ENCODE measurements around the gene AAK1. TPM values are rescaled to one million over a fixed set of nuclear protein-coding genes. Genes with fewer than 3 reads are reported as not detected.
"Not testable (repeated sequence)": the region's sequence is repeated elsewhere in the genome, so short reads cannot be mapped to it uniquely, and the experiment has no call there.

Gene AAK1
- total RNA-seq, 1 donor from 2014 or later, result 66.4 TPM

GRCh38 chr2:69429491-69430183, 213.9 kb downstream of the AAK1 start:
- Mint-ChIP-seq H3K4me3 (no peak overlapping the region), H3K27me3 (ENCODE audit: low read depth) (no peaks in the 10 kb centered on the region), H3K9me3 (no peaks in the 10 kb centered on the region), H3K27ac (no peak overlapping the region), H3K4me1 (peaks cover 4% of the 10 kb centered on the region), H3K36me3 (peaks cover 7% of the 10 kb centered on the region)
- no peak for DNase-seq (ENCODE audit: low spot score in 2 of 2, unreplicated experiment in 2 of 2)
- no peak for TF ChIP-seq CTCF (IDR thresholded peaks at IDR 0.05; ENCODE audit: unreplicated experiment)

GRCh38 chr2:69428981-69429380, 214.6 kb downstream of the AAK1 start:
- Mint-ChIP-seq H3K4me3 (no peak overlapping the region), H3K27me3 (ENCODE audit: low read depth) (no peaks in the 10 kb centered on the region), H3K4me1 (no peaks in the 10 kb centered on the region), H3K27ac (no peak overlapping the region), H3K9me3 (no peaks in the 10 kb centered on the region), H3K36me3 (peaks cover 7% of the 10 kb centered on the region)
- TF ChIP-seq CTCF (IDR thresholded peaks at IDR 0.05; ENCODE audit: unreplicated experiment), result no peak
- DNase-seq (ENCODE audit: low spot score in 2 of 2, unreplicated experiment in 2 of 2), result no peak

- no peak for TF ChIP-seq CTCF (IDR thresholded peaks at IDR 0.05; ENCODE audit: unreplicated experiment)
- no peak for DNase-seq (ENCODE audit: low spot score in 2 of 2, unreplicated experiment in 2 of 2)
- Mint-ChIP-seq H3K36me3 (peaks cover 18% of the 10 kb centered on the region), H3K4me3 (no peak overlapping the region), H3K27me3 (ENCODE audit: low read depth) (no peaks in the 10 kb centered on the region), H3K4me1 (no peaks in the 10 kb centered on the region), H3K9me3 (no peaks in the 10 kb centered on the region), H3K27ac (no peak overlapping the region)
These were observed 219.1 kb downstream of the AAK1 start for GRCh38 chr2:69424419-69424818.

- Mint-ChIP-seq H3K27ac (no peak overlapping the region), H3K36me3 (peaks cover 22% of the 10 kb centered on the region), H3K4me3 (no peak overlapping the region), H3K9me3 (no peaks in the 10 kb centered on the region), H3K4me1 (no peaks in the 10 kb centered on the region), H3K27me3 (ENCODE audit: low read depth) (no peaks in the 10 kb centered on the region)
- no peak for TF ChIP-seq CTCF (IDR thresholded peaks at IDR 0.05; ENCODE audit: unreplicated experiment)
- no peak for DNase-seq (ENCODE audit: low spot score in 2 of 2, unreplicated experiment in 2 of 2)
These were observed 221.3 kb downstream of the AAK1 start for GRCh38 chr2:69422198-69422597.

- not testable (repeated sequence) for DNase-seq (ENCODE audit: low spot score in 2 of 2, unreplicated experiment in 2 of 2); H3K27me3 Mint-ChIP-seq (ENCODE audit: low read depth); H3K27ac Mint-ChIP-seq; H3K9me3 Mint-ChIP-seq; H3K4me3 Mint-ChIP-seq; H3K4me1 Mint-ChIP-seq
- H3K36me3 Mint-ChIP-seq, result peaks cover 25% of the 10 kb centered on the region
These were observed 224.4 kb downstream of the AAK1 start for GRCh38 chr2:69419111-69419510.

- DNase-seq (ENCODE audit: low spot score in 2 of 2, unreplicated experiment in 2 of 2), result no peak
- TF ChIP-seq CTCF (IDR thresholded peaks at IDR 0.05; ENCODE audit: unreplicated experiment), result no peak
- Mint-ChIP-seq H3K27ac (no peak overlapping the region), H3K36me3 (peaks cover 21% of the 10 kb centered on the region), H3K4me3 (no peak overlapping the region), H3K27me3 (ENCODE audit: low read depth) (no peaks in the 10 kb centered on the region), H3K9me3 (no peaks in the 10 kb centered on the region), H3K4me1 (no peaks in the 10 kb centered on the region)
These were observed 227.4 kb downstream of the AAK1 start for GRCh38 chr2:69416147-69416546.

Other genes with a start within 250 kb of the AAK1 start
- gene NFU1, start 206.3 kb downstream of the AAK1 start, total RNA-seq, result 31.9 to 35.6 TPM (median 34.7 TPM) in 3 replicates
- gene ANXA4, start 98.4 kb upstream of the AAK1 start, total RNA-seq, result 41.4 to 45.1 TPM (median 42.2 TPM) in 3 replicates
- gene GMCL1, start 185.9 kb upstream of the AAK1 start, total RNA-seq, result 14.1 to 18.6 TPM (median 16.3 TPM) in 3 replicates